Epithelial cell of proximal tubule (primary cell): ENCODE measurements around the gene HRK. TPM values are rescaled to one million over a fixed set of nuclear protein-coding genes. Genes with fewer than 3 reads are reported as not detected.

Experiments used
- DNase-seq: peaks from one replicate; pipeline ENCODE4 v3.0.0-alpha.2; 2011; ENCODE audit warnings: low read depth
- H3K4me3 ChIP-seq: 2 replicates; pipeline ENCODE4 v1.5.1; 2011; ENCODE audit warnings: low read depth, mild to moderate bottlenecking, low read length
- CTCF ChIP-seq: conservative IDR thresholded peaks from 2 replicates; pipeline ENCODE4 v1.5.1; 2012; ENCODE audit warnings: low read depth, mild to moderate bottlenecking, low read length
- total RNA-seq: library from RNA; depleted of rRNA; stranded (reverse); fragments of >200 nt; gene quantifications from 2 replicates; pipeline ENCODE4 v1.2.3, GENCODE V29; 2015

The HRK gene
- total RNA-seq = not detected in 2 replicates

- no peak for TF ChIP-seq CTCF
- peak within 1 kb of the TSS; percentile 27 for H3K4me3 ChIP-seq
- no peak for DNase-seq
Observed at GRCh38 chr12:116881325-116881876, at the start of gene HRK. HRK (minus strand) TSS chr12:116881441; CDS start chr12:116881307, 134 bp downstream.

GRCh38 chr12:116929885-116930284, 48.6 kb upstream of the HRK start:
- no peak for TF ChIP-seq CTCF
- no peak for DNase-seq
- no peak overlapping the region for H3K4me3 ChIP-seq

GRCh38 chr12:116928504-116928903, 47.3 kb upstream of the HRK start:
- no peak for DNase-seq
- H3K4me3 ChIP-seq = no peak overlapping the region
- TF ChIP-seq CTCF = no peak

GRCh38 chr12:116927244-116927940, 46.2 kb upstream of the HRK start:
- no peak overlapping the region for H3K4me3 ChIP-seq
- no peak for DNase-seq
- TF ChIP-seq CTCF = no peak

- no peak for TF ChIP-seq CTCF
- DNase-seq = no peak
- H3K4me3 ChIP-seq = no peak overlapping the region
Observed at GRCh38 chr12:116926283-116927243, 45.3 kb upstream of the HRK start.

- H3K4me3 ChIP-seq = no peak overlapping the region
- no peak for DNase-seq
- TF ChIP-seq CTCF = no peak
Observed at GRCh38 chr12:116924558-116925453, 43.6 kb upstream of the HRK start.
